ENCODE measurements around the gene ASTE1. TPM values are rescaled to one million over a fixed set of nuclear protein-coding genes. Genes with fewer than 3 reads are reported as not detected.

The ASTE1 gene
- total and polyA plus RNA-seq, 2 of the 8 experiments (the other 6 are each of a cell fraction or from before 2014, with no cell fraction given): 6.4 TPM; not detected in 1

- Histone ChIP-seq H4K20me1 (replicated peaks in 1 of 2; ENCODE audit: control insufficient read depth in 1 of 2, insufficient read depth in 2 of 2, low read length in 2 of 2) (peaks cover 0 to 2% of the 10 kb centered on the region in 2 experiments), H3K4me2 (ENCODE audit: insufficient read depth in 1 of 2, low read depth in 2 of 2, low read length in 2 of 2) (no peak overlapping the region), H4K5ac (ENCODE audit: insufficient read length, low read depth, low read length) (no peak overlapping the region), H3K4me1 (replicated peaks in 1 of 4; ENCODE audit: control insufficient read depth in 3 of 4, insufficient read depth in 4 of 4, low read length in 3 of 4) (no peaks in the 10 kb centered on the region; a peak in 1 of 7 replicates), H3K4me3 (ENCODE audit: extremely low read depth in 1 of 4, insufficient read depth in 2 of 4, low read depth in 3 of 4, low read length in 4 of 4) (no peak overlapping the region), H4K8ac (ENCODE audit: extremely low read depth, insufficient read depth, low read length) (no peak overlapping the region), H3K79me2 (ENCODE audit: control insufficient read depth in 1 of 2, insufficient read depth in 2 of 2, low read length in 2 of 2) (no peaks in the 10 kb centered on the region), H2BK120ac (replicated peaks; ENCODE audit: low read depth, low read length) (no peak overlapping the region), H2BK15ac (ENCODE audit: low read length) (no peak overlapping the region), H2BK12ac (ENCODE audit: low read depth, low read length) (no peak overlapping the region), H3K23ac (ENCODE audit: insufficient read length) (no peak overlapping the region), H3K27me3 (replicated peaks in 1 of 4; ENCODE audit: control insufficient read depth in 3 of 4, extremely low read depth in 1 of 4, insufficient read depth in 3 of 4, low read length in 3 of 4) (peaks cover 0 to 1% (median 0%) of the 10 kb centered on the region in 4 experiments; a peak in 1 of 7 replicates), H2AK5ac (ENCODE audit: low read depth, low read length) (no peak overlapping the region), H3K9ac (replicated peaks in 1 of 4; ENCODE audit: extremely low read depth in 1 of 4, low read depth in 3 of 4, low read length in 3 of 4) (no peak overlapping the region), H4K91ac (replicated peaks; ENCODE audit: insufficient read length, low read length) (no peak overlapping the region), H3K56ac (replicated peaks; ENCODE audit: insufficient read length, low read depth, low read length) (no peak overlapping the region), H2BK5ac (ENCODE audit: low read depth, low read length) (no peak overlapping the region), H3K27ac (ENCODE audit: low read depth, low read length) (no peak overlapping the region), H2BK20ac (ENCODE audit: low read length) (no peak overlapping the region), H3K79me1 (ENCODE audit: low read depth, low read length) (0 out of 2 replicates have a peak, but pooled peaks cover 2% of the 10 kb centered on the region), H3K9me3 (ENCODE audit: insufficient read depth in 2 of 2, low read depth in 1 of 2, low read length in 1 of 2) (no peaks in the 10 kb centered on the region), H3K18ac (ENCODE audit: extremely low read depth, low read length) (no peak overlapping the region), H3K23me2 (ENCODE audit: low read depth, low read length) (no peaks in the 10 kb centered on the region; the same call in 1 of the 2 replicates), H3K4ac (replicated peaks; ENCODE audit: insufficient read length, low read depth, low read length) (no peak overlapping the region), H3K14ac (ENCODE audit: insufficient read length) (no peak overlapping the region), H3K36me3 (ENCODE audit: control insufficient read depth in 2 of 4, insufficient read depth in 4 of 4, low read length in 3 of 4) (peaks cover 0 to 24% (median 2%) of the 10 kb centered on the region in 4 experiments; a peak in 5 of 8 replicates), H2AFZ (ENCODE audit: low read length) (no peak overlapping the region)
- ChIA-PET POLR2A (ENCODE audit: partially characterized antibody) (no interaction called here), CTCF (ENCODE audit: partially characterized antibody) (no interaction called here)
- FAIRE-seq: no peak
- no peak for DNase-seq (ENCODE audit: low read depth in 1 of 2, low spot score in 2 of 2)
- no peak for TF ChIP-seq SRF (IDR thresholded peaks at IDR 0.05; ENCODE audit: low read depth, low read length)
- TF ChIP-seq TAF7 (optimal IDR thresholded peaks at IDR 0.05; ENCODE audit: borderline replicate concordance, low read depth, low read length): no peak
- no peak for TF ChIP-seq JUN (IDR thresholded peaks at IDR 0.05; ENCODE audit: low read depth, low read length)
- no peak for TF ChIP-seq CHD2 (IDR thresholded peaks at IDR 0.05; ENCODE audit: low read length)
- TF ChIP-seq NRF1 (IDR thresholded peaks at IDR 0.05; ENCODE audit: low read depth, low read length): no peak
- no peak for TF ChIP-seq PHF8 (conservative IDR thresholded peaks at IDR 0.05; ENCODE audit: low read depth, low read length)
- no peak for TF ChIP-seq KDM4A (IDR thresholded peaks at IDR 0.05; ENCODE audit: low read depth, low read length, severe bottlenecking)
- TF ChIP-seq GABPA (IDR thresholded peaks at IDR 0.05; ENCODE audit: borderline replicate concordance, insufficient read depth, low read length): no peak
- TF ChIP-seq POLR2A (IDR thresholded peaks at IDR 0.05; ENCODE audit: control extremely low read depth in 1 of 2, low read depth in 2 of 2, low read length in 2 of 2): no peak
- WGBS, 2 experiments (ENCODE audit: extremely low coverage in 1 of 2, insufficient coverage in 1 of 2, insufficient read length in 1 of 2, insufficient replicate concordance in 2 of 2, low coverage in 1 of 2, low lambda C conversion rate in 2 of 2, missing lambda C conversion rate in 1 of 2): 94% methylated on average over 3 of the region's 3 CpGs; no CpG with 5 or more reads in 1 of the 2 experiments
Observed at GRCh38 chr3:130968221-130968620, 58.4 kb downstream of the ASTE1 start.
